SK-N-SH (cell line): ENCODE measurements around the gene REC8. TPM values are rescaled to one million over a fixed set of nuclear protein-coding genes. Genes with fewer than 3 reads are reported as not detected.

Source experiments
- CTCF ChIA-PET: fragments of 300-600, 350-600 bp; formaldehyde crosslinking; extraction: SDS; loops from one replicate; lab custom pipeline; 2021; lab: Yijun Ruan, JAX
- POLR2A ChIA-PET: fragments of 350-600 bp; sonication (Branson Sonifier 250); formaldehyde crosslinking; extraction: SDS; loops from one replicate; lab custom pipeline; 2020; ENCODE audit warnings: antibody characterized with exemption, inconsistent platforms; lab: Yijun Ruan, JAX
- DNase-seq: peaks from one replicate; pipeline ENCODE4 v3.0.0; 2012
- H2AFZ ChIP-seq: fragments of 200-600 bp; sonication (generic); 2 replicates; pipeline ENCODE4 v1.8.1; 2016; ENCODE audit warnings: antibody characterized with exemption, mild to moderate bottlenecking, low read depth
- H3F3A ChIP-seq: fragments of 200-600 bp; sonication (generic); replicated peaks from 2 replicates; pipeline ENCODE3; 2016; ENCODE audit warnings: antibody characterized with exemption, mild to moderate bottlenecking; ENCODE audit not compliant: insufficient read depth
- H3K27ac ChIP-seq, 2 experiments: fragments of 200-500 bp in 1 of 2; fragments of 200-600 bp in 1 of 2; sonication (Bioruptor generic) in 1 of 2; sonication (generic), shearing (Covaris generic) in 1 of 2; 2 replicates each; pipeline versions ENCODE4 v1.5.1 to v1.6.1; 2014 to 2016; ENCODE audit warnings: low read depth in 2 of 2, inconsistent platforms in 1 of 2, low read length in 1 of 2, mild to moderate bottlenecking in 1 of 2, mixed read lengths in 1 of 2
- H3K27me3 ChIP-seq: fragments of 200-600 bp; sonication (generic), shearing (Covaris generic); 2 replicates; pipeline ENCODE4 v1.6.1; 2016; ENCODE audit warnings: mixed run types; ENCODE audit not compliant: insufficient read depth
- H3K36me3 ChIP-seq, 2 experiments: fragments of 200-500 bp in 1 of 2; fragments of 200-600 bp in 1 of 2; sonication (Bioruptor generic) in 1 of 2; sonication (generic) in 1 of 2; replicated peaks in 1 of 2; 2 replicates each; pipeline versions ENCODE3 to v1.5.1; 2014 to 2016; ENCODE audit warnings: low read length in 1 of 2, mild to moderate bottlenecking in 1 of 2; ENCODE audit not compliant: insufficient read depth in 2 of 2, control insufficient read depth in 1 of 2
- H3K4me1 ChIP-seq, 2 experiments: fragments of 200-500 bp in 1 of 2; fragments of 200-600 bp in 1 of 2; sonication (Bioruptor generic) in 1 of 2; sonication (generic), shearing (Covaris generic) in 1 of 2; 2 replicates each; pipeline versions ENCODE4 v1.5.1 to v1.6.1; 2014 to 2016; ENCODE audit warnings: low read depth in 1 of 2, low read length in 1 of 2, mixed run types in 1 of 2; ENCODE audit not compliant: insufficient read depth in 2 of 2, control insufficient read depth in 1 of 2
- H3K4me2 ChIP-seq: fragments of 200-600 bp; sonication (generic), shearing (Covaris generic); 2 replicates; pipeline ENCODE4 v1.6.1; 2017; ENCODE audit warnings: mixed run types
- H3K4me3 ChIP-seq, 2 experiments: fragments of 200-500 bp in 1 of 2; fragments of 200-600 bp in 1 of 2; sonication (Bioruptor generic) in 1 of 2; sonication (generic), shearing (Covaris generic) in 1 of 2; 2 replicates each; pipeline versions ENCODE4 v1.5.1 to v1.8.1; 2014 to 2016; ENCODE audit warnings: low read depth in 2 of 2, inconsistent platforms in 1 of 2, low read length in 1 of 2, mild to moderate bottlenecking in 1 of 2, mixed read lengths in 1 of 2, moderate library complexity in 1 of 2
- H3K79me2 ChIP-seq: fragments of 200-600 bp; sonication (generic); 2 replicates; pipeline ENCODE4 v1.8.1; 2017; ENCODE audit warnings: mild to moderate bottlenecking; ENCODE audit not compliant: insufficient read depth
- H3K9ac ChIP-seq: fragments of 200-600 bp; sonication (generic); 2 replicates; pipeline ENCODE4 v1.6.1; 2017; ENCODE audit warnings: mixed run types
- H3K9me2 ChIP-seq: fragments of 200-600 bp; sonication (generic); 2 replicates; pipeline ENCODE4 v1.6.1; 2017; ENCODE audit warnings: mixed run types
- H3K9me3 ChIP-seq: fragments of 200-600 bp; sonication (generic); 2 replicates; pipeline ENCODE4 v1.6.1; 2017; ENCODE audit warnings: mixed run types, mild to moderate bottlenecking, moderate library complexity
- H4K20me1 ChIP-seq: fragments of 200-600 bp; sonication (generic); 2 replicates; pipeline ENCODE4 v1.6.1; 2017; ENCODE audit warnings: mild to moderate bottlenecking, mixed run types; ENCODE audit not compliant: insufficient read depth
- CHD2 ChIP-seq: fragments of 150-350 bp; IDR thresholded peaks from 2 replicates; pipeline ENCODE4 v1.6.1; 2018; ENCODE audit warnings: low read length; ENCODE audit not compliant: partially characterized antibody
- ELF1 ChIP-seq: IDR thresholded peaks from 2 replicates; pipeline ENCODE4 v1.4.0; 2012
- FOXJ3 ChIP-seq: sonication (generic); formaldehyde crosslinking; IDR thresholded peaks from 2 replicates; pipeline ENCODE4 v1.5.1; 2020; ENCODE audit warnings: mild to moderate bottlenecking, missing genetic modification reagents
- GABPA ChIP-seq: IDR thresholded peaks from 2 replicates; pipeline ENCODE4 v1.4.0; 2012; ENCODE audit warnings: low read depth, mild to moderate bottlenecking
- IRF3 ChIP-seq: fragments of 150-350 bp; IDR thresholded peaks from 2 replicates; pipeline ENCODE4 v1.6.1; 2016; ENCODE audit warnings: mild to moderate bottlenecking, low read depth, low read length
- MEF2A ChIP-seq: IDR thresholded peaks from 2 replicates; pipeline ENCODE4 v1.4.0; 2012; ENCODE audit warnings: low read depth, borderline replicate concordance
- MXI1 ChIP-seq: IDR thresholded peaks from 2 replicates; pipeline ENCODE4 v1.6.1; 2012; ENCODE audit warnings: mild to moderate bottlenecking, low read depth, low read length, improper control_type of control experiment
- NFIC ChIP-seq: IDR thresholded peaks from 2 replicates; pipeline ENCODE4 v1.4.0; 2012; ENCODE audit warnings: borderline replicate concordance
- NRF1 ChIP-seq: IDR thresholded peaks from 2 replicates; pipeline ENCODE4 v1.6.1; 2012; ENCODE audit warnings: low read depth, mild to moderate bottlenecking, low read length
- POLR2AphosphoS5 ChIP-seq: IDR thresholded peaks from 2 replicates; pipeline ENCODE4 v1.6.1; 2012; ENCODE audit warnings: low read depth, low read length
- RAD21 ChIP-seq: IDR thresholded peaks from 2 replicates; pipeline ENCODE4 v1.6.1; 2012; ENCODE audit warnings: mild to moderate bottlenecking, low read length
- RCOR1 ChIP-seq: fragments of 150-350 bp; IDR thresholded peaks from 2 replicates; pipeline ENCODE4 v1.6.1; 2017; ENCODE audit warnings: antibody characterized with exemption, low read length
- SMC3 ChIP-seq: IDR thresholded peaks from 2 replicates; pipeline ENCODE4 v1.6.1; 2012; ENCODE audit warnings: low read depth, low read length, improper control_type of control experiment
- TAF1 ChIP-seq: IDR thresholded peaks from 2 replicates; pipeline ENCODE4 v1.6.1; 2012; ENCODE audit warnings: low read depth, mild to moderate bottlenecking, low read length, moderate library complexity, borderline replicate concordance
- TCF12 ChIP-seq: IDR thresholded peaks from 2 replicates; pipeline ENCODE4 v1.4.0; 2012
- YY1 ChIP-seq: IDR thresholded peaks from 2 replicates; pipeline ENCODE4 v1.4.0; 2012; ENCODE audit warnings: low read depth, mild to moderate bottlenecking
- ZBTB33 ChIP-seq: IDR thresholded peaks from 2 replicates; pipeline ENCODE4 v1.4.0; 2012; ENCODE audit warnings: low read depth, borderline replicate concordance
- WGBS: methylation state at CpG from one replicate; pipeline ENCODE4 v1.1.6; 2017; ENCODE audit warnings: low lambda C conversion rate; 5-methylcytosine and 5-hydroxymethylcytosine counted together
- polyA plus RNA-seq, 3 experiments: library from polyadenylated mRNA; depleted of rRNA; stranded (reverse); fragments of >200 nt; gene quantifications; 2 replicates each; pipeline ENCODE4 v1.2.3, GENCODE V29; 2012
- TF ChIP-seq, protein P1 (sequence below): IDR thresholded peaks from 2 replicates; pipeline ENCODE4 v1.4.0; 2012; ENCODE audit warnings: low read depth
- TF ChIP-seq, protein P2 (sequence below): IDR thresholded peaks from 2 replicates; pipeline ENCODE4 v1.6.1; 2012; ENCODE audit warnings: mild to moderate bottlenecking, low read depth, low read length, moderate library complexity
- TF ChIP-seq, protein P3 (sequence below): IDR thresholded peaks from 2 replicates; pipeline ENCODE4 v1.4.0; 2012; ENCODE audit warnings: low read depth, borderline replicate concordance

The REC8 gene
- polyA plus RNA-seq, 1 of the 3 experiments (the other 2 are of a cell fraction): 23.2 TPM

DNA sequence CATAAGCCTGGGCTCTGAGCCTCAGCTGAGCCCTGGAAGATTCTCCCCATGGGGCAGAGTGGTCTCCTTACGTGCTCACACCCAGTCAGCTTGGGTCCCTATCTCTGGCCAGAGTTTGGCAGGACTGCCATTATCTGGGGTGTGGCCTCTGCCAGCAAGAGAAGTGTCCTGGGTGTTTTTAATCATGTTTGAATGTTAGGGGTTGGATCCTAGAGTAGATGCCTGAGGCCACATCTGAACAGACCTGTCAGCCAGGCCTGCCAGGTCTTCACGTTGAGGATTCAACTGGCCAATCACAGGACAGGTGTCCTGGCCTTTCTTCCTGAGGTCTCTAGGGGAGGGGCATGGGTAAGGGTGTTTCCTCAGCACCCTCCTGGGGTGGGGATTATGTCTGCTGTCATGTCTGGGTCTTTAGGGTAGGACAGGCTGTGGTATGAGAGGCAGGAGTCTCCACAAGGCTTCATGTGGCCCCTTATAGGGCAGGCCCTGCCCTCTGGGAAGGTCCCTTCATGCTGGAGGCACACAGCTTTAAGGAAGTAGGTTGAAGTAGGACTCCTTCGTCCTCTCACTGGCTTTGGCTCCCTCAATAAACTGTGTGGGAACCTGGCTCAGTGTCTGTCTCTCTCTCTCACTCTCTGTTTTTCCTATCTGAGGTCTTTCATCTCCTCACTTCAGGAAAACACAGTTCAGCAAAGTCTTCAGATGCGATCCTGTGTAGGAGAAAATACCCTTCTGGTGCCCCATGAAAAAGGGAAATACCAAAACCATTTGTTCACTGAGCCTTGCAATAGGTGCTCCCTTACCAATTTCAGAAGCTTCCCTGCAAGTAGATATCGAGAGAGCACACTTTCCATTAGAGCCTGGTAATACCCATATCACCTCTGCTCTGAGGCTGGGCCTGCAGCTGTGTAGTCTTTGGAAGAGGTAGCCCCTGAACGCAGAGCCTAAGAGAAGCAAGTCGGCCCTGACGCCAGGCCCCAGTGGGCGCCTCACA lies 48.2 kb upstream of the REC8 start:
- ChIA-PET CTCF (interaction anchor here (1.8 to 2.0 kb wide), 2 partner anchors 15 kb away, joined by 5 to 7 read pairs; no protein-coding TSS in a partner anchor), POLR2A (interaction anchor here (1.1 kb wide), 1 partner anchor 10 kb away, joined by 6 read pairs; no protein-coding TSS in a partner anchor)

More for the DNA sequence above, 48.2 kb upstream of the REC8 start:
- 83% methylated on average over 4 of the region's 9 CpGs for WGBS
- Histone ChIP-seq H3K4me3 (no peak overlapping the region), H4K20me1 (no peaks in the 10 kb centered on the region), H3K79me2 (no peaks in the 10 kb centered on the region), H3K9me3 (no peaks in the 10 kb centered on the region), H3K4me1 (no peaks in the 10 kb centered on the region), H2AFZ (no peak overlapping the region), H3F3A (peaks cover 2% of the 10 kb centered on the region), H3K9me2 (no peaks in the 10 kb centered on the region), H3K9ac (no peak overlapping the region), H3K4me2 (no peak overlapping the region), H3K27ac (no peak overlapping the region), H3K27me3 (no peaks in the 10 kb centered on the region), H3K36me3 (peaks cover 3 to 27% of the 10 kb centered on the region in 2 experiments)
- no peak for DNase-seq
- TF ChIP-seq CHD2 (no peak), TAF1 (no peak), NRF1 (no peak), GABPA (no peak), FOXJ3 (CRISPR knock-in tag) (no peak), NFIC (no peak), MEF2A (no peak), POLR2AphosphoS5 (no peak), ELF1 (no peak), TCF12 (no peak), SMC3 (no peak), RAD21 (no peak), IRF3 (no peak), MXI1 (no peak), RCOR1 (no peak), ZBTB33 (no peak), YY1 (no peak)
- TF ChIP-seq, protein P1, sequence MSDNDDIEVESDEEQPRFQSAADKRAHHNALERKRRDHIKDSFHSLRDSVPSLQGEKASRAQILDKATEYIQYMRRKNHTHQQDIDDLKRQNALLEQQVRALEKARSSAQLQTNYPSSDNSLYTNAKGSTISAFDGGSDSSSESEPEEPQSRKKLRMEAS: no peak
- TF ChIP-seq, protein P2, sequence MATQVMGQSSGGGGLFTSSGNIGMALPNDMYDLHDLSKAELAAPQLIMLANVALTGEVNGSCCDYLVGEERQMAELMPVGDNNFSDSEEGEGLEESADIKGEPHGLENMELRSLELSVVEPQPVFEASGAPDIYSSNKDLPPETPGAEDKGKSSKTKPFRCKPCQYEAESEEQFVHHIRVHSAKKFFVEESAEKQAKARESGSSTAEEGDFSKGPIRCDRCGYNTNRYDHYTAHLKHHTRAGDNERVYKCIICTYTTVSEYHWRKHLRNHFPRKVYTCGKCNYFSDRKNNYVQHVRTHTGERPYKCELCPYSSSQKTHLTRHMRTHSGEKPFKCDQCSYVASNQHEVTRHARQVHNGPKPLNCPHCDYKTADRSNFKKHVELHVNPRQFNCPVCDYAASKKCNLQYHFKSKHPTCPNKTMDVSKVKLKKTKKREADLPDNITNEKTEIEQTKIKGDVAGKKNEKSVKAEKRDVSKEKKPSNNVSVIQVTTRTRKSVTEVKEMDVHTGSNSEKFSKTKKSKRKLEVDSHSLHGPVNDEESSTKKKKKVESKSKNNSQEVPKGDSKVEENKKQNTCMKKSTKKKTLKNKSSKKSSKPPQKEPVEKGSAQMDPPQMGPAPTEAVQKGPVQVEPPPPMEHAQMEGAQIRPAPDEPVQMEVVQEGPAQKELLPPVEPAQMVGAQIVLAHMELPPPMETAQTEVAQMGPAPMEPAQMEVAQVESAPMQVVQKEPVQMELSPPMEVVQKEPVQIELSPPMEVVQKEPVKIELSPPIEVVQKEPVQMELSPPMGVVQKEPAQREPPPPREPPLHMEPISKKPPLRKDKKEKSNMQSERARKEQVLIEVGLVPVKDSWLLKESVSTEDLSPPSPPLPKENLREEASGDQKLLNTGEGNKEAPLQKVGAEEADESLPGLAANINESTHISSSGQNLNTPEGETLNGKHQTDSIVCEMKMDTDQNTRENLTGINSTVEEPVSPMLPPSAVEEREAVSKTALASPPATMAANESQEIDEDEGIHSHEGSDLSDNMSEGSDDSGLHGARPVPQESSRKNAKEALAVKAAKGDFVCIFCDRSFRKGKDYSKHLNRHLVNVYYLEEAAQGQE: no peak
- TF ChIP-seq, protein P3, sequence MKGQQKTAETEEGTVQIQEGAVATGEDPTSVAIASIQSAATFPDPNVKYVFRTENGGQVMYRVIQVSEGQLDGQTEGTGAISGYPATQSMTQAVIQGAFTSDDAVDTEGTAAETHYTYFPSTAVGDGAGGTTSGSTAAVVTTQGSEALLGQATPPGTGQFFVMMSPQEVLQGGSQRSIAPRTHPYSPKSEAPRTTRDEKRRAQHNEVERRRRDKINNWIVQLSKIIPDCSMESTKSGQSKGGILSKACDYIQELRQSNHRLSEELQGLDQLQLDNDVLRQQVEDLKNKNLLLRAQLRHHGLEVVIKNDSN: no peak
